ENCODE results near the gene MRPL43. TPM values are rescaled to one million over a fixed set of nuclear protein-coding genes. Genes with fewer than 3 reads are reported as not detected.

MRPL43 gene
- total RNA-seq: 10 to 100 TPM; 43.6 to 74.4 TPM
- polyA plus RNA-seq: 100 to 1,000 TPM in 1 of 2 donors, 10 to 100 TPM in 1; 94.6 to 105 TPM
- long read RNA-seq, donor 1, transcript MRPL43-201 (5 exons, 747 nt): minor isoform, 10 of 63 reads
- long read RNA-seq, donor 1, transcript MRPL43-203 (3 exons, 1,010 nt): major isoform, 33 of 63 reads
- long read RNA-seq, donor 1, partial matches to known transcripts: 6 of 63 reads
- long read RNA-seq, donor 1, other reads (novel, unspliced or antisense): 0 of 63 reads
- long read RNA-seq, donor 2, transcript MRPL43-203 (3 exons, 1,010 nt): major isoform, 17 of 21 reads
- long read RNA-seq, donor 2, partial matches to known transcripts: 0 of 21 reads
- long read RNA-seq, donor 2, other reads (novel, unspliced or antisense): 0 of 21 reads
- long read RNA-seq, donor 3, transcript MRPL43-201 (5 exons, 747 nt): minor isoform, 6 of 47 reads
- long read RNA-seq, donor 3, transcript MRPL43-203 (3 exons, 1,010 nt): major isoform, 22 of 47 reads
- long read RNA-seq, donor 3, partial matches to known transcripts: 10 of 47 reads
- long read RNA-seq, donor 3, other reads (novel, unspliced or antisense): 0 of 47 reads
- long read RNA-seq, donor 4, transcript MRPL43-203 (3 exons, 1,010 nt): major isoform, 18 of 23 reads
- long read RNA-seq, donor 4, partial matches to known transcripts: 0 of 23 reads
- long read RNA-seq, donor 4, other reads (novel, unspliced or antisense): 0 of 23 reads
- long read RNA-seq, donor 5, transcript MRPL43-203 (3 exons, 1,010 nt): major isoform, 52 of 69 reads
- long read RNA-seq, donor 5, partial matches to known transcripts: 0 of 69 reads
- long read RNA-seq, donor 5, other reads (novel, unspliced or antisense): 0 of 69 reads

DNA sequence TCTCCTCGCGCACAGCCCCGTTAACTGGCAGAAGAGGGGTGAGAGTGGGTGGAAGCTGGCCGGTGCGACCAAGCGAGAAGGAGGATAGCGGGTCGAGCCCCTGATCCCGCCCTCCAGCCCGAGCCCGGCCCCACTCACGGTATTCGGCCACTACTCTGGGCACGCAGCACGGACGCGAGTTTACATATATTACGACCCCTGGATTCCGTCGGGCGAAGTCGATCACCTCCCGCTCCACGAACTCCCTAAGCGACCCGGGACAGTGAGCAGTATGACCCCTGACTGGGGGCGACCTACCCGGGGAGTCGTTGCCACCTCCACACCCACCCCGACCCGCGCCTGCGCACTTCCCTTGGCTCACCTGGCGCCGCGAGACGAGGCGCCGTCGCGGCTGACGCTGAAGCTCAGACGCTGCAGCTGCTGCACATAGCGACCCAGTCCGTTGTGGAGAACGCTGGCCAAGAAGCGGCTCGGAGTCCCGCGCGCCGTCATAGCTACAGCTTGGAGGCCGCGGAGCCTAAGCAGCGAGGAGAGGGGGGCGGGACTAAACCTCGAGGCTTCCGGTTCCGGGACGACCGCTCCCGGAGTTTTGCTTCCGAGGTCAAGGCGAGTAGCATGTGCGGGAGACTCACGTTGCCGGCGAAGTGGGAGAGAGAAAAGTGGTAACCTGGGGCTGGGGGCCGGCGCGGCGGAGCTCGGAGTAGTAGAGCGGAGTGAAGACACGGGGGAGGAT lies at the start of gene MRPL43, which contains the start of gene TWNK:
MRPL43 (minus strand) TSS at position 546 of the 733 bp plus-strand sequence; CDS start at position 492, 54 bp downstream.
TWNK (plus strand) TSS at position 592 of the 733 bp plus-strand sequence. CDS start 668 bp downstream, outside the sequence.
- Histone ChIP-seq H3K4me3 (peak within 1 kb of the TSS; percentile 82), H3K9me3 (ENCODE audit: control insufficient read depth in 4 of 4, insufficient read depth in 3 of 4, low read length in 3 of 4) (no peaks in the 10 kb centered on the region), H3K27me3 (ENCODE audit: control insufficient read depth in 3 of 3, insufficient read depth in 3 of 3, low read length in 2 of 3) (no peaks in the 10 kb centered on the region), H3K36me3 (ENCODE audit: control insufficient read depth in 4 of 4, insufficient read depth in 4 of 4, low read length in 4 of 4) (peaks cover 6 to 32% (median 24%) of the 10 kb centered on the region in 4 donors), H3K27ac (ENCODE audit: low read depth in 1 of 2, low read length in 1 of 2) (peak within 1 kb of the TSS; percentile 80 to 84), H3K9ac (ENCODE audit: insufficient read depth in 1 of 2, low read length in 2 of 2) (peak within 1 kb of the TSS in 1 of 2 donors; percentile 7), H3K4me1 (ENCODE audit: control insufficient read depth in 5 of 5, insufficient read depth in 5 of 5, low read length in 5 of 5) (peaks cover 7 to 21% (median 10%) of the 10 kb centered on the region in 5 donors)
- DNase-seq: peak; percentile 84 to 88 (median 85)
- ATAC-seq (ENCODE audit: insufficient read depth, low FRiP score): peak; percentile 80
- TF ChIP-seq CTCF (IDR thresholded peaks at IDR 0.05; ENCODE audit: control extremely low read depth, extremely low read depth): no peak
- 1% methylated on average over 73 to 75 of the region's 75 CpGs for WGBS, 2 donors

GRCh38 chr10:101036726-101037125 lies 49.4 kb upstream of the MRPL43 start:
- H3K9me3 ChIP-seq (ENCODE audit: control insufficient read depth in 4 of 4, insufficient read depth in 3 of 4, low read length in 3 of 4): no peaks in the 10 kb centered on the region
- WGBS, 2 donors: 81 to 83% methylated on average over 7 of the region's 7 CpGs
- DNase-seq: no peak

More at GRCh38 chr10:101036726-101037125, 49.4 kb upstream of the MRPL43 start:
- no peak for TF ChIP-seq CTCF (IDR thresholded peaks at IDR 0.05; ENCODE audit: control extremely low read depth, extremely low read depth)
- no peaks in the 10 kb centered on the region for H3K27me3 ChIP-seq (ENCODE audit: control insufficient read depth in 3 of 3, insufficient read depth in 3 of 3, low read length in 2 of 3)
- no peak overlapping the region for H3K4me3 ChIP-seq
- ATAC-seq (ENCODE audit: insufficient read depth, low FRiP score): no peak
- H3K9ac ChIP-seq (ENCODE audit: insufficient read depth in 1 of 2, low read length in 2 of 2): no peak overlapping the region
- H3K36me3 ChIP-seq (ENCODE audit: control insufficient read depth in 4 of 4, insufficient read depth in 4 of 4, low read length in 4 of 4): peaks cover 8 to 40% (median 17%) of the 10 kb centered on the region in 4 donors
- H3K4me1 ChIP-seq (ENCODE audit: control insufficient read depth in 5 of 5, insufficient read depth in 5 of 5, low read length in 5 of 5): peaks cover 0 to 14% (median 0%) of the 10 kb centered on the region in 5 donors
- no peak overlapping the region for H3K27ac ChIP-seq (ENCODE audit: low read depth in 1 of 2, low read length in 1 of 2)
